ENCODE measurements around the gene CFAP70.
"Not testable (repeated sequence)": the region's sequence is repeated elsewhere in the genome, so short reads cannot be mapped to it uniquely, and the experiment has no call there.

CFAP70 gene

GRCh38 chr10:73261362-73261995, 97.2 kb downstream of the CFAP70 start:
- DNase-seq (ENCODE audit: low read depth, low spot score): no peak
- peak overlapping the region; percentile 87 for H3K27ac ChIP-seq

DNA sequence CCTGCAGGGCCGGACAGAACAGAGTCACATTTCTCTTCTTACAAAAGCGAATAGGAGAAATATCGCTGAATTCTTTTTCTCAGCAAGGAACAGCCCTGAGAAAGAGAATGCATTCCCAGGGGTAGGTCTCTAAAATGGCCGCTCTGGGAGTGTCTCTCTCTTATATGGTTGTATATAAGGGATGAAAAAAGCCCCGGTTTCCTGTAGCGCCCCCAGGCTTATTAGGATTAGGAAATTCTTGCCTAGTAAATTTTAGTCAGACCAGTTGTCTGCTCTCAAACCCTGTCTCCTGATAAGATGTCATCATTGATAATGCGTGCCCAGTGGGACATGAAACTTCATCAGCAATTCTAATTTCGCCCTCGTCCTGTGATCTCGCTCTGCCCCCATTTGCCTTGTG, 100.1 kb downstream of the CFAP70 start:
- not testable (repeated sequence) for H3K27ac ChIP-seq; DNase-seq (ENCODE audit: low read depth, low spot score)

- H3K27ac ChIP-seq: peak overlapping the region; percentile 91
- no peak for DNase-seq (ENCODE audit: low read depth, low spot score)
These were observed 105.5 kb downstream of the CFAP70 start for GRCh38 chr10:73253225-73253555.

DNA sequence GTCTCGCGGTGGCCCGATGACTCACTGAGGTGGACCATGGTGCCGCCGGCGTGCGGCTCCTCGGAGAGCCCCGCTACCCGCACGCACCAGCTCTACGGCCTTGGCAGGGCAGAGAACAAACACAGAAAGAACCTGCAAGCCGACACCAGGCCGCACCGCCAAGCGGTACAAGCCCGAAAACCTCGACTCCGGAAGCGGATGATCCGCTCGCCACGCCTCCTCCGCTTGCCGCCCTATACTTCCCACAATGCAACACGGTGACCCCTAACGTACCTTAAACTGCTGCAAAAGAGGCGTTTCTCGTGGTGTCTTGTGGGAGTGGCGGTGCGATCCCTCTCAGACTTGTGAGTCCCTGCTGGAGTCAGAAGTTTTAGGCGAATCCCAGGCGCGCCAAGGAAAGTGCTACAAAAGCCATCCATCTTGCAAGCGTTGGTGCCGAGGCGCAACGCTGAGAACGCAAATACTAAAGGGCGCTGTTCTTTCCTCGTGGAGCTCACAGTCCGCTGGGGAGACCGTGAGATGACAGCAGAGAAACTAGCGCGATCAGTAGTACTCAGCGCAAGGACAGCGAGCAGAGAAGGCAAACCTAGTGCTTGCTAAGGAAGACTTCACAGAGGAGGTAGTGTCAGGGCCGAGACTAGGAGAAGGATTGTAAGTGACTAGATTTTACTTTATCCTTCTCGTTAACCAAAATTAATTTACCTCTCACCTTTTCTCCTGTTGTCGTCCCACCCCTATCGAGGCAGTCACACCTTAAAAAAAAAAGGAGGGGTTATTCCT, 106.0 kb downstream of the CFAP70 start, which contains the start of gene MRPS16:
MRPS16 (minus strand) TSS at position 200 of the 780 bp plus-strand sequence; CDS start at position 38, 162 bp downstream.
- peak within 1 kb of the TSS; percentile 91 for H3K27ac ChIP-seq
- DNase-seq (ENCODE audit: low read depth, low spot score): peak; percentile 85

DNA sequence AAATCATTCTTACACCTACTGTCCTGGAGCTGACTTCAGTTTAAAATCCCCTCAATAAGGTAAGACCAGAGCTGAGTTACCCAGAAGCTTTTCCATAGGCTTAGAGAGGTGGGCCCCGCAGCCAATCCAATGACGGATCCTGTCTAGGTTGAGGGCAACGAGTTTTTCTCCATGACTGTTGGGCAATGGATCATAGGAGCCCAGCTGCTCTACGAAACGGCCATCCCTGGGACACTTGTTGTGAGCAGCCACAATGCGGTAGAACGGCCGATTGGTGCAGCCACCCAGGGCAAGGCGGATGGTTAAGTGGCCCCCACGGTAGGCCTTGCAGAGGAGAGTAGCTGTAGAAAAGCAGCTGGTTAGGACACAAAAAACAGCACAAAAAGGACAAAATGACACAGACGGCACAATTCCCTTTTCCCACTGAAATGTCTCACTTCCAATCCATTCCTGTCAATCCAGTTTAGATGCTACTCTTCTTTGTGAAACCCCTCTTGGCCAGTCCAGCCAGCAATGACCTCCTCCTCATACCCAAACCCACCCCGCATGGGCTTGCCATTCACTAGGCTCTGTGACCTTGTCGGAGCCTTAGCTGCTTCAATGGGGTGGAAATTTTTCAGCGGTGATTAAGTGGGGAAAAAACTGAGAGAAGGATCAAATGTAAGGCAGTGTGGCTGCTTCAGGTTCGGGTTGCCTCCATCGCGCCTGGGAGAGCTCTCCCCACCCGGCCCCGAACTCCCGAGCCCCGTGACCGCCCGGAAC, 106.8 kb downstream of the CFAP70 start:
- no peak for DNase-seq (ENCODE audit: low read depth, low spot score)
- peak overlapping the region; percentile 91 for H3K27ac ChIP-seq

GRCh38 chr10:73248259-73248724, 110.4 kb downstream of the CFAP70 start:
- H3K27ac ChIP-seq: peak overlapping the region; percentile 84

DNA sequence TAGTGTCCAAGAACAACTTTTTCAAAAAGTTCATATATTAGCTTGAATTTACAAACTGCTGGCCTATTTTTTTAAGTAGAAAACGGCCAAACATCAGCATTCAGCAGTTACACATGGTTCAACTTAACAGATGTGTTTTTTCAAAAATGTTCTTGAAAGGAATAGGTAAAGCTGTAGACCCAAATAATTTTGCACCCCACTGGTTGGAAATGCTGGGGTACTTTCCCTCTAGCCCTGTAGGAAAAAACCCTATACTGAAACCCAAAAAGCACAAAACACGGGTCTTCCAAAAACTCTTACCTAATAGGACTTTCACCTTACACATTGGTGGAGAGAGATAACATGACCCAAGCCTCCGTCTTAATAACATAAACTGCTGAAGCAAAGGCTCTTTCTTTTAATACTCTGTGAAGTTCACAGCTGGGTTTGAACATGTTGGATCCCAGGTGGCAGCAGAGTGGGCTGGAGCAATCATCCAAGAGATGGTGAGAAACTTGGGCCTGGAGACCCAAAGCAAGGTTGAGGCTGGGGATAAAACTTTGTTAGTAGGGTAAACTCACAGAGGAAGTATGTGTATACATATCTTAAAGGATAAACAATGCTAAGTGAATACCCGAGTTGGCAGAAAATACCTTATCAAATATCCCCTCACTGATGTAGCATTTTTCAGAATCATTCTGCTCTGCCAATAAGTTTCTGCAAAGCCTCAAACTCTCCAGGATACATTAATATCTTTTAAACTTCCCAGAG, 111.0 kb downstream of the CFAP70 start:
- DNase-seq (ENCODE audit: low read depth, low spot score): no peak

More at GRCh38 chr10:73248259-73248724, 110.4 kb downstream of the CFAP70 start:
- DNase-seq (ENCODE audit: low read depth, low spot score): no peak

DNA sequence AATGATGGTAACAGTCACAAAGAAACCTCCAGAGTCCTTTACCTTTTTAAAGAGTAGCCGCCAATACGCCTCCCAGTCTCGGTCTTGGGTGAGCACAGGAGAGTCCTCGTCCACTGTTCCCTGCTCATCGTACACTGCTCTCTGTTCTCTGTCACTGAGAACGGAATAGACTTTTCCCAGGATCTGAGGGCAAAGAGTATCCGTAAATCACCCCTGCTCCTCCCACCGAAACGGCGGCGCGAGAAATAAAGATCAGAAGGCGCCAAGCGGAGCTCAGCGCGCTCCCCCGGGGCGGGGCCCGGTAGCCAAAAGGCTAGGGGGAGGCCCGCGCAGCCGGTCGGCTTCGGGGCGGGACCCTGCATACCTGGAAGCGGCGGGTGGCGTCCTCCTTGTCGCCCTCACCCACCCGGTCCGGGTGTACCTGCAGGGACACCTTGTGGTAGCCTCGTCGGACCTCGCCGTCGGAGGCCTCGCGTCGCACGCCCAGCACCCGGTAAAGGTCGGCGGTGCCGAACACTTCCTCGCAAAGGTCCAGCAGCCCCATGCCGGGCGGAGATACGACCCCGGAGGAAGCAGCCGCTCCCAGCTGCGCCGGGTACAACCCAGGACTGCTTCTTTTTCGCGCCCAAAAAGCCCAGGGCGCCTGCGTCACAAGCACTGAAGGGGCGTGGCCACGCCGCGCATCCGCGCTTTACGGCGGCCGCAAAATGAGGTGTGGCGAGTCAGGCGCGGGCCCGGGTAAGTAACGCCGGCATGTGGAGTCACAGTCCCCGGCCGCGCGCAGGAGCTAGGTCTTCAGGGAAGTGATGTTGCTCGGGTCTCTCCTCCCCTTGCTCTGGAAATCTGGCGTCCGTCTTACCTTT, 111.8 kb downstream of the CFAP70 start, which contains the start of gene DNAJC9:
DNAJC9 (minus strand) TSS at position 610 of the 863 bp plus-strand sequence; CDS start at position 544, 66 bp downstream.
- DNase-seq (ENCODE audit: low read depth, low spot score): peak; percentile 73
- H3K27ac ChIP-seq: peak within 1 kb of the TSS; percentile 84

More for the DNA sequence above, 111.0 kb downstream of the CFAP70 start:
- peak overlapping the region; percentile 84 for H3K27ac ChIP-seq

DNA sequence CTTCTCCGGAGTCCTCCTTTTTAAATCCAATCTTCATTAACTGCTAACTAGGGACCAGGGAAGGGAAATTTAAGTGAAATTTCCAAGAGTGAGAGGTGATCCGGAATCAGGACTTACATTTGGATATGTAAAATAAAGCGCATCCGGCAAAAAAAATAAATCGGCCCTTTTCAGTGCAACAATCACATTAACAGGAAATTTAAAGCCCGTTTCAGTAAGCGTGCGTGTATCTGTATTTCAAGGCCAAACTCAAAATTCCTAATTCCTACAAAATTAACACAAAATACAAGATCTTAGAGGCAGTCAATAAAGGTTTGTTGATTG, 112.4 kb downstream of the CFAP70 start:
- H3K27ac ChIP-seq: peak overlapping the region; percentile 84
- DNase-seq (ENCODE audit: low read depth, low spot score): no peak

DNA sequence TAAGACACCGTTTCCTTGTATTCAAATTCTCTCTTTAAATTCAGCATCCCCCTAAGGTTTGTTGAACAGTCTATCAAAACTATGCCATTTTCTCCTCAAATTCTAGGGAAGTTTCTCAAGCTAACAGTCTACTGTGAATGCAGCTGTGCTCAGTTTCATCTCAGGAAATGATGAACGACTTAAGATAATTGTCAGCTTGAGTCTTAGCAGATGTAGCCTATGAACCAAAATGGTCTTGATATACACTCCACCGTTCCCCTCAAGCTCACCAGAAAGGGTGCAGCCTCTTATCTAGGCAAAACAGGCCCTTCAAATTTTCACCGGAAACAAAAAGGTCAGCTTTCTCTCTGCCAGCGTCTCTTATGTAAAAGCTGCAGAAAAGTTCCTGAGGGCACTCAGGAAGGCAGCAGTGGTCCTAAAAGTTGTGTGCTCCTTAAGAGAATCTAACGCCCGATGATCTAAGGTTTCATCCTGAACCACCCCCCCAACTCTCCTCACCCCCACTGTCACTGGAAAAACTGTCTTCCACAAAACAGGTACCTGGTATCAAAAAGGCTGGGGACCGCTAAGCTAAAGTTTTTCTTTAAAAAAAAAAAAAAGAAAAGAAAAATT, 113.7 kb downstream of the CFAP70 start:
- no peak for DNase-seq (ENCODE audit: low read depth, low spot score)
- no peak overlapping the region for H3K27ac ChIP-seq

GRCh38 chr10:73239908-73240307, 118.8 kb downstream of the CFAP70 start:
- H3K27ac ChIP-seq: no peak overlapping the region
- DNase-seq (ENCODE audit: low read depth, low spot score): no peak

- no peak for DNase-seq (ENCODE audit: low read depth, low spot score)
These were observed 119.6 kb downstream of the CFAP70 start for GRCh38 chr10:73238990-73239566.

GRCh38 chr10:73234695-73235094, 124.0 kb downstream of the CFAP70 start:
- no peak for DNase-seq (ENCODE audit: low read depth, low spot score)
- H3K27ac ChIP-seq: no peak overlapping the region

More at GRCh38 chr10:73238990-73239566, 119.6 kb downstream of the CFAP70 start:
- H3K27ac ChIP-seq: no peak overlapping the region

DNA sequence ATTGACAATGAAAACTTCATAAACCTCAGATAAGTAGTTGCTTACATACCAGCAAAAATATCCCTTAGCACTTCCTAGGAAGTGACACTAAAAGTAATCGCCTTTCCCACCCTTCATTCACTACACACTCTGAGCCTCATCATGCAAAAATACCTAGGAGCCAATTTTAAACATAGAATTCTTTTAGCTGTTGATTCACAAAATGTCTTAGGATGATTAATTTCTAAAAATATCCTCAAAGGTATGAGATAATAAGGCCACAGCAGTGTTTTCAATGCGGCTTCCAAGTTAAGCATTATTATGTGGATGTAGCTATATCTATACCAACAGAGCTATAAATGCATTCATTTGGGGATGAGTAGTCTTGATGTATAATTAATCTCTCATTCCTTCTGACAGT, 124.8 kb downstream of the CFAP70 start:
- no peak for DNase-seq (ENCODE audit: low read depth, low spot score)

GRCh38 chr10:73232887-73233286, 125.8 kb downstream of the CFAP70 start:
- no peak overlapping the region for H3K27ac ChIP-seq
- DNase-seq (ENCODE audit: low read depth, low spot score): no peak

More for the DNA sequence above, 124.8 kb downstream of the CFAP70 start:
- H3K27ac ChIP-seq: no peak overlapping the region

GRCh38 chr10:73229567-73229966, 129.1 kb downstream of the CFAP70 start:
- H3K27ac ChIP-seq: no peak overlapping the region
- DNase-seq (ENCODE audit: low read depth, low spot score): no peak

DNA sequence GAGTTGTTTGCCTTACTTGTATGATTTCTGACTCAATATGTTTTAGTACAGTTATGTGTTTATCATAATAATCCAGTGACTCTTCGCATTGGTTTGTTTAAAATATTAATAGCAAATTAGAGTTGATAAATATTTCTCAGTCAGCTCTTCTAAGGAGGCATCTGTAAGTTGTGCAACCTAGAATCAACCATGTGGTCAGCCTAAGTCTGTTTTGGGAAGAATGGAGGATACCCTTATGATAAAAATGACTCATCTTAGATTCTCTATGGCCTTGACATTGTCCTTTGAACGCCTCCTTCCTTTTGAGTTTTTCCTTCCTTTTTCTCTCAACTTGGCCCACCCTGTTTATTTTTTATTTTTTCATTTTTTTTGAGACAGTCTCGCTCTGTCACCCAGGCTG, 130.4 kb downstream of the CFAP70 start:
- H3K27ac ChIP-seq: no peak overlapping the region
- no peak for DNase-seq (ENCODE audit: low read depth, low spot score)

DNA sequence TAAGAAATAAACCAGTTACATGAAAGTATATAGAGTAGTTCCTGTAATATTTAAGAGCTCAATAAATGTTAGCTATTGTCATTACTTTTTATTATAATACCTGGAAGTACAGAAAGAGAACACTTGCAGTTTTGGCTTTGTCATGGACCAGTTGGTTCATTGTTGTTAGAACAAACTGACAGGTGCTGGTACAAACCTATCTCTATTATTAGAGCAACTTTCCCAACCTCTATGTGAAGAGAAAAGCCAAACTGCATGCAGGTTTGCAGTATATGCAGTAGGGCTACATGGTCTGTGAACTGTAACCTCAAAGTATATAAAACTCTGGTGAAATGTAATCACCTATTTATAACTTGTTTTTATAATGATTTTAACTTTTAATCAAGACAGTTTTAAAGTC, 132.0 kb downstream of the CFAP70 start:
- DNase-seq (ENCODE audit: low read depth, low spot score): no peak

More for the DNA sequence above, 132.0 kb downstream of the CFAP70 start:
- no peak overlapping the region for H3K27ac ChIP-seq
